Lung (tissue), 12 donors: ENCODE measurements around the gene C17orf100. TPM values are rescaled to one million over a fixed set of nuclear protein-coding genes. Genes with fewer than 3 reads are reported as not detected.

Experiments used
- ATAC-seq: fragments of 200-7000 bp; cut with Tn5 transposase; one replicate; pipeline ENCODE4 v1.9.1; 2020; ENCODE audit warnings: moderate number of reproducible peaks; ENCODE audit not compliant: insufficient read depth, low FRiP score
- DNase-seq, 3 donors: peaks; one replicate each; pipeline ENCODE4 v3.0.0-alpha.2; 2013 to 2017
- H3K27ac ChIP-seq, 2 donors: one replicate each; pipeline ENCODE4 v1.5.1; 2013; ENCODE audit warnings: mild to moderate bottlenecking in 2 of 2, moderate library complexity in 2 of 2, control low read depth in 1 of 2, inconsistent platforms in 1 of 2, low read depth in 1 of 2, low read length in 1 of 2
- H3K27me3 ChIP-seq, 3 donors: one replicate each; pipeline ENCODE4 v1.5.1; 2013; ENCODE audit warnings: low read length in 2 of 3; ENCODE audit not compliant: control insufficient read depth in 3 of 3, insufficient read depth in 3 of 3
- H3K36me3 ChIP-seq, 4 donors: one replicate each; pipeline ENCODE4 v1.5.1; 2013; ENCODE audit warnings: low read length in 4 of 4, mild to moderate bottlenecking in 1 of 4, moderate library complexity in 1 of 4; ENCODE audit not compliant: control insufficient read depth in 4 of 4, insufficient read depth in 4 of 4
- H3K4me1 ChIP-seq, 5 donors: one replicate each; pipeline ENCODE4 v1.5.1; 2013; ENCODE audit warnings: low read length in 5 of 5, mild to moderate bottlenecking in 2 of 5, moderate library complexity in 1 of 5; ENCODE audit not compliant: control insufficient read depth in 5 of 5, insufficient read depth in 5 of 5
- H3K4me3 ChIP-seq: one replicate; pipeline ENCODE4 v1.5.1; 2013; ENCODE audit warnings: mild to moderate bottlenecking, control low read depth, moderate library complexity
- H3K9ac ChIP-seq, 2 donors: one replicate each; pipeline ENCODE4 v1.5.1; 2013; ENCODE audit warnings: low read length in 2 of 2, control low read depth in 1 of 2; ENCODE audit not compliant: insufficient read depth in 1 of 2
- H3K9me3 ChIP-seq, 4 donors: one replicate each; pipeline ENCODE4 v1.5.1; 2013; ENCODE audit warnings: low read length in 3 of 4, mild to moderate bottlenecking in 1 of 4, moderate library complexity in 1 of 4; ENCODE audit not compliant: control insufficient read depth in 4 of 4, insufficient read depth in 3 of 4
- CTCF ChIP-seq: IDR thresholded peaks from 2 replicates; pipeline ENCODE4 v1.5.1; 2012; ENCODE audit warnings: mild to moderate bottlenecking; ENCODE audit errors: control extremely low read depth, extremely low read depth
- WGBS, 2 donors: extraction: QIAGEN DNeasy Blood & Tissue Kit; methylation state at CpG; one replicate each; pipeline ENCODE4 v1.1.7; 2013; 5-methylcytosine and 5-hydroxymethylcytosine counted together
- polyA plus RNA-seq, 2 donors: library from polyadenylated mRNA; stranded (reverse); fragments of 200-250 nt; gene quantifications; one replicate each; pipeline ENCODE4 v1.2.1, GENCODE V29; 2013
- total RNA-seq, 2 donors: library from RNA; depleted of rRNA in 1 of 2; stranded (reverse); fragments of >200 nt in 1 of 2; gene quantifications; one replicate each; pipeline ENCODE4 v1.2.1, GENCODE V29; 2014 to 2021
- donor health status: control.
- donor health status: control.
- donor health status: Bipolar disorder and iron deficiency.
- donor health status: healthy.
- donor health status: DM: yes; HTN: yes; CAD: no.

C17orf100 gene
- total and polyA plus RNA-seq, 4 donors: 1.5 to 3.6 (median 2.0) TPM

GRCh38 chr17:6636616-6637457, 14.7 kb upstream of the C17orf100 start:
- Histone ChIP-seq H3K9me3 (no peaks in the 10 kb centered on the region), H3K27ac (no peak overlapping the region), H3K27me3 (no peaks in the 10 kb centered on the region), H3K4me3 (no peak overlapping the region), H3K4me1 (peaks cover 5 to 15% (median 12%) of the 10 kb centered on the region in 5 donors), H3K9ac (no peak overlapping the region), H3K36me3 (peaks cover 3 to 18% (median 11%) of the 10 kb centered on the region in 4 donors)
- no peak for TF ChIP-seq CTCF
- ATAC-seq (no peak), DNase-seq (no peak)
- WGBS, 2 donors: 94 to 95% methylated on average over 17 of the region's 17 CpGs

DNA sequence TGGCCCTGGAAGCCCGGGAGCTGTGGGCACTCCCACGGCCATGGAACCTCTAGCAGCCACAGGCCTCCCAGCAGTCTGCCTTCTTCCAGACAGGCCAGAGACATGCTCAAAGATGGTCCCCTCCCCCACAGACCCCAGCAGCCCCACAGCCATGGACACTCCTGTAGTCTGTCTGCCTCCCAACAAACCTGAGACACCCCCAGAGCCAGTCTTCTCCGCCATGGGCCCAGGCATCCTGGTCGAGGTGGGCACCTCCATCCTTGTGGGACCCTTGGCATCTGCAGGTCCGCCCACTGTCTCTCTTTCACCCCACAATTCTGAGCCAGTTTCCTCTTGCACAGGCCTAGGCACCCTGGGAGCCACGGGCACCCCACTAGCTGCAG, 14.1 kb upstream of the C17orf100 start:
- ATAC-seq (no peak), DNase-seq (no peak)
- 94 to 98% methylated on average over 6 of the region's 6 CpGs for WGBS, 2 donors
- H3K36me3 ChIP-seq: peaks cover 3 to 18% (median 9%) of the 10 kb centered on the region in 4 donors
- H3K9ac ChIP-seq: no peak overlapping the region
- H3K27me3 ChIP-seq: no peaks in the 10 kb centered on the region
- H3K9me3 ChIP-seq: no peaks in the 10 kb centered on the region
- H3K27ac ChIP-seq: no peak overlapping the region
- H3K4me1 ChIP-seq: peaks cover 5 to 15% (median 13%) of the 10 kb centered on the region in 5 donors
- no peak overlapping the region for H3K4me3 ChIP-seq
- TF ChIP-seq CTCF: no peak

- 55 to 70% methylated on average over 24 of the region's 24 CpGs for WGBS, 2 donors
- H3K9ac ChIP-seq: peak overlapping the region in 1 of 2 donors; percentile 21
- TF ChIP-seq CTCF: no peak
- no peaks in the 10 kb centered on the region for H3K27me3 ChIP-seq
- ATAC-seq (no peak), DNase-seq (no peak)
- H3K36me3 ChIP-seq: peaks cover under 1 to 13% (median 4%) of the 10 kb centered on the region in 4 donors
- peaks cover 5 to 15% (median 13%) of the 10 kb centered on the region in 5 donors for H3K4me1 ChIP-seq
- H3K27ac ChIP-seq: no peak overlapping the region
- H3K9me3 ChIP-seq: no peaks in the 10 kb centered on the region
- no peak overlapping the region for H3K4me3 ChIP-seq
These were observed 13.3 kb upstream of the C17orf100 start for GRCh38 chr17:6638046-6638908.
